ENCODE results near the gene TBCE.
A peak's percentile ranks its signal among the peaks of the same experiment; 100 is the strongest.

The TBCE gene

GRCh38 chr1:235327559-235328270 is 39.5 kb upstream of the TBCE start, which contains the start of gene ARID4B:
ARID4B (minus strand) TSS chr1:235328179; CDS start chr1:235326919, 1,260 bp downstream.
- H4K20me1 ChIP-seq, result peaks cover 46 to 88% (median 65%) of the 10 kb centered on the region in 11 experiments
- peaks cover 28 to 61% (median 51%) of the 10 kb centered on the region in 10 experiments for H3K4me1 ChIP-seq
- H3K9ac ChIP-seq, result peak within 1 kb of the TSS; percentile 94 to 99 (median 98)

DNA sequence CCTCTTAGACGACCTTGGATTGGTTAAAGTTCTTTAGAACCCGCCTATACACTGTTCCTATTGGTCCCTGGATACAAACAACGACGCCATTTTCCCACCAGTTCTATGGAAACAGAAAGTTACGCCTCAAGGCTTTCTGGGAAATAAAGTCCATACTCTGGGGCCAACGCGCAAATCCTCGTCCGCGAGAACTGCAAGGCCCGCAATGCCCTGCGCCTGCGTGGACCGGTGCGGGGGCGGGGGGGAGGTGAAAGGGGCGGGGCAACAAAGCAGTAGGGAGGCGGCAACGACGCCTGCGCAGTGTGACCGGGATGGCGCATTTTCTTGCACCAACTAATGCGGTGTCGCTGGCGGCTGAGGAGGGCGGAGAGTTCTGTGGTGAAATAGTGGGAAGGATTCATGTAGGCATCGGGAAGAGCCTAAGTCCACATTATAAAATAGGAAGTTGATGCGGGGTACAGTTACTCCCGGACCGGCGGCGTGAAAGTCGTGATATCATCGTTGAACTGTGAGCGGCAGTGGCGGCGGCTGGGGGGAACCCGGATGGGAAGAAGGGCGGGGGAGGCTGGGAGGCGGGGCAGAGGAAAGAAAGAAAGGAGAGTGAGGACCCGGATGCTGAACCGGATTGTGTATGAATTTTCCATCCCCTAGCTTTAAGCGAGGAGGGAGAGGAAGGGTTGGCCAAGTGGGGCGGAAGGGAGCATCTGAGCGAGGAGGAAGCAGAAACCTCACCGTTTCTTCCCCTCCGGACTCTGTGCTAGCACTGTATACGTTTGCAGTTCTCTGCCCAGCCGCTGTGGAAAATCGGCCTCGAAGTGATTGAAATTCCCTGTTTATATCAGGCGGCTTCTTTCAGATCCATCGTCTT is 38.7 kb upstream of the TBCE start, which contains the start of gene GGPS1:
GGPS1 (plus strand) TSS at position 300 of the 868 bp plus-strand sequence. CDS start 6,695 bp downstream, outside the sequence.
- no peak for TF ChIP-seq Cebpa-rat (IDR thresholded peaks at IDR 0.05)
- H3K9ac ChIP-seq, result peak within 1 kb of the TSS; percentile 94 to 99 (median 98)
- peak within 1 kb of the TSS; percentile 91 to 98 (median 96) for H3K27ac ChIP-seq
- peak within 1 kb of the TSS; percentile 90 to 100 (median 98) for H3K4me3 ChIP-seq
- peaks cover 38 to 88% (median 61%) of the 10 kb centered on the region in 11 experiments for H4K20me1 ChIP-seq
- no peaks in the 10 kb centered on the region for H3K9me3 ChIP-seq (replicated peaks in 1 of 11)
- no peaks in the 10 kb centered on the region for H3K27me3 ChIP-seq
- H3K4me2 ChIP-seq, result peak within 1 kb of the TSS; percentile 82 to 98 (median 91)
- peaks cover 6 to 39% (median 11%) of the 10 kb centered on the region in 11 experiments; a peak in 16 of 22 replicates for H3K36me3 ChIP-seq
- H3K4me1 ChIP-seq, result peaks cover 28 to 54% (median 48%) of the 10 kb centered on the region in 10 experiments

More at GRCh38 chr1:235327559-235328270, 39.5 kb upstream of the TBCE start, which contains the start of gene ARID4B:
- TF ChIP-seq Cebpa-rat (IDR thresholded peaks at IDR 0.05), result no peak
- Histone ChIP-seq H3K4me2 (peak within 1 kb of the TSS; percentile 82 to 98 (median 91)), H3K9me3 (replicated peaks in 1 of 11) (no peaks in the 10 kb centered on the region), H3K27ac (peak within 1 kb of the TSS; percentile 91 to 98 (median 96)), H3K36me3 (peaks cover 14 to 47% (median 19%) of the 10 kb centered on the region in 11 experiments; a peak in 20 of 22 replicates), H3K4me3 (peak within 1 kb of the TSS; percentile 90 to 100 (median 98)), H3K27me3 (no peaks in the 10 kb centered on the region)

DNA sequence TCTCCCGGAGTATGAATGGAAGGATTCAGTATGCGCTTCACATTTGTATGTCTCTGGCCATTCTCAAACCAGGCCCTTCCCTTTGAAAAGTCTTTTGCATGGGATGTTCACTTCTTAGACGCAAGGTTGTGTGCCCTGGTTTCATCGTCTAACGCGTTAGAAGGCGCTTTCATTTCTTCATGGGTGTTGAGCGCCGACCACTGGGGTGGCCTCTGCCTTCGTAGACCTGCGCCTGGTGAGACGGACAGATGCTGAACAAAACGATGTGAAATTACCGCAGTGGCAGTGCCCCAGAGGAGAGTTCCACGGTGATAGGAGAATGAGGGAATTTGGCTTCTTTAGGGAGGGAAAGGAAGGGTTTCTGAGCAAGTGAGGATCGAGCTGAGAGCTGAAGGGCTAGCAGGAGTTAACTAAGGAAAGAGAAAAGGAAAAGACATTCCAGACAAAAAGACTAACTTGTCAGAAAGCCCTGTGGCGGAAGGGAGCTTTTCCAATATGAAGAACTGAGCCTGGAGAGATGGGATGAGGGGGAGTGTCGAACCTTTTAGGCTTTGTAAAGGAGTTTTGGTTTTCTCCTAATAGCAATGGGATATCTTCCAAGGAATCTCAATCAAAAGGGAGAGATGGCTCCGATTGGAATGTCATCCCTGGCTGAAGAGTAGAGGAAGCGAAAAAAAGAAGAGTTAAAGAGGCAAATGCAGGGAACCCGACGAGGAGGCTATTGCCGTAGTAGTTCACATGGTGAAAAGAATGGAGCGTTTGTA is 37.9 kb upstream of the TBCE start:
- H4K20me1 ChIP-seq, result peaks cover 30 to 83% (median 60%) of the 10 kb centered on the region in 11 experiments
- TF ChIP-seq Cebpa-rat (IDR thresholded peaks at IDR 0.05), result no peak
- peak overlapping the region; percentile 78 to 98 (median 90) for H3K4me2 ChIP-seq
- H3K4me3 ChIP-seq, result peak overlapping the region; percentile 69 to 86 (median 78)
- no peaks in the 10 kb centered on the region for H3K9me3 ChIP-seq (replicated peaks in 1 of 11)
- peaks cover 28 to 49% (median 45%) of the 10 kb centered on the region in 10 experiments for H3K4me1 ChIP-seq
- peak overlapping the region; percentile 85 to 93 (median 89) for H3K9ac ChIP-seq
- peak overlapping the region; percentile 68 to 96 (median 87) for H3K27ac ChIP-seq
- H3K27me3 ChIP-seq, result no peaks in the 10 kb centered on the region
- peaks cover 0 to 32% (median 4%) of the 10 kb centered on the region in 11 experiments; a peak in 12 of 22 replicates for H3K36me3 ChIP-seq

DNA sequence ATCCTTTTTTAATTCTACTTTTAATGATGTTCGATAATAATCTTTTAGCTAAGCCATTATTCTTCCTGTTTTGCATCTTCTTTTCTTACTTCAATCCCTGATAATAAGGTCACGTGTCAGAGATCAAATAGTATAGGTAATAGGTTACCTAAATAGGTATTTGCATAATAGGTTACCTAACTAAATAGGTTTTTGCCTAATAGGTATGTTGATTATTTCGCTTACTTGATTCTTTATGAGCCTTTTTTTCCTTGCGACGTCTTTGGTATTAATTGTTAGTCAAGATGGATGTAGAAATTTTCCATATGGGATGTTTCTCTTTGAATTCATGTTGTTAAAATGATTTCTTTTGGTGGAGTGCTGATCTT is 36.3 kb upstream of the TBCE start:
- peaks cover 17 to 69% (median 49%) of the 10 kb centered on the region in 11 experiments; a peak in 21 of 22 replicates for H4K20me1 ChIP-seq
- peaks cover 9 to 39% (median 14%) of the 10 kb centered on the region in 11 experiments; a peak in 19 of 22 replicates for H3K36me3 ChIP-seq
- H3K4me2 ChIP-seq, result peak overlapping the region; percentile 78 to 98 (median 90)
- H3K27ac ChIP-seq, result peak overlapping the region in 2 of 11 experiments; percentile 79 to 83; a peak in 2 of 22 replicates
- H3K4me1 ChIP-seq, result peaks cover 25 to 36% (median 32%) of the 10 kb centered on the region in 10 experiments
- peak overlapping the region in 6 of 11 experiments; percentile 4 to 93 (median 86); a peak in 9 of 22 replicates for H3K9ac ChIP-seq
- H3K27me3 ChIP-seq, result no peaks in the 10 kb centered on the region
- H3K9me3 ChIP-seq (replicated peaks in 1 of 11), result no peaks in the 10 kb centered on the region
- no peak for TF ChIP-seq Cebpa-rat (IDR thresholded peaks at IDR 0.05)
- H3K4me3 ChIP-seq, result peak overlapping the region in 7 of 10 experiments; percentile 69 to 86 (median 75); a peak in 8 of 20 replicates

- H3K4me3 ChIP-seq, result peak overlapping the region in 2 of 10 experiments; percentile 75 to 77; a peak in 2 of 20 replicates
- no peak overlapping the region for H3K27ac ChIP-seq
- H3K27me3 ChIP-seq, result no peaks in the 10 kb centered on the region
- TF ChIP-seq Cebpa-rat (IDR thresholded peaks at IDR 0.05), result no peak
- H3K36me3 ChIP-seq, result peaks cover 14 to 39% (median 19%) of the 10 kb centered on the region in 11 experiments; a peak in 19 of 22 replicates
- peaks cover 12 to 69% (median 44%) of the 10 kb centered on the region in 11 experiments; a peak in 21 of 22 replicates for H4K20me1 ChIP-seq
- H3K9me3 ChIP-seq (replicated peaks in 1 of 11), result no peaks in the 10 kb centered on the region
- H3K4me2 ChIP-seq, result peak overlapping the region; percentile 78 to 98 (median 90)
- H3K9ac ChIP-seq, result peak overlapping the region in 4 of 11 experiments; percentile 4 to 90 (median 49); a peak in 4 of 22 replicates
- H3K4me1 ChIP-seq, result peaks cover 30 to 38% (median 34%) of the 10 kb centered on the region in 10 experiments
Measured at GRCh38 chr1:235331401-235331800, 35.8 kb upstream of the TBCE start.

- H3K27ac ChIP-seq, result peak overlapping the region in 5 of 11 experiments; percentile 1 to 35 (median 17); a peak in 5 of 22 replicates
Measured at GRCh38 chr1:235336903-235337302, 30.3 kb upstream of the TBCE start.

DNA sequence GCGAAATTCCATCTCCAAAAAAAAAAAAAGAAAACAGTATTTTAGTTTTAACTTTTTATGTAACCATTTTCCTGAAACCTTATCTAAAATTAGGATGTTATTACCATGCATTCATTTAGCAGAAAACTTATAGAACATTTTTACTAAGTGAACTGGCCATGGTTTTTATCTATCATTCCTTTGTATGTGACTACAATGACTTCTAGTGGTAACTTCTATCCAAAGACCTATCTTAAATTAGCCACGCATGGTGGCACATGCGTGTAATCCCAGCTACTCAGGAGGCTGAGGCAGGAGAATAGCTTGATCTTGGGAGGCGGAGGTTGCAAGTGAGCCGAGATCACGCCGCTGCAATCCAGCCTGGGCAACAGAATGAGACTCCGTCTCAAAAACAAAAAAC is 27.5 kb upstream of the TBCE start:
- H3K36me3 ChIP-seq, result peaks cover 55 to 94% (median 81%) of the 10 kb centered on the region in 11 experiments
- no peaks in the 10 kb centered on the region for H3K9me3 ChIP-seq (replicated peaks in 1 of 11)
- no peaks in the 10 kb centered on the region for H3K27me3 ChIP-seq
- no peak overlapping the region for H3K9ac ChIP-seq
- TF ChIP-seq Cebpa-rat (IDR thresholded peaks at IDR 0.05), result no peak
- no peak overlapping the region for H3K4me2 ChIP-seq
- H3K4me3 ChIP-seq, result no peak overlapping the region
- H3K4me1 ChIP-seq, result peaks cover 12 to 18% (median 14%) of the 10 kb centered on the region in 10 experiments
- no peak overlapping the region for H3K27ac ChIP-seq
- peaks cover 0 to 16% (median 2%) of the 10 kb centered on the region in 11 experiments; a peak in 7 of 22 replicates for H4K20me1 ChIP-seq

More at GRCh38 chr1:235336903-235337302, 30.3 kb upstream of the TBCE start:
- Histone ChIP-seq H3K9ac (peak overlapping the region in 5 of 11 experiments; percentile 1 to 23 (median 7); a peak in 2 of 22 replicates), H3K27me3 (no peaks in the 10 kb centered on the region), H3K9me3 (replicated peaks in 1 of 11) (no peaks in the 10 kb centered on the region), H3K4me1 (peaks cover 16 to 26% (median 20%) of the 10 kb centered on the region in 10 experiments), H4K20me1 (peaks cover 0 to 34% (median 10%) of the 10 kb centered on the region in 11 experiments; a peak in 9 of 22 replicates), H3K36me3 (peaks cover 35 to 81% (median 60%) of the 10 kb centered on the region in 11 experiments), H3K4me2 (peak overlapping the region; percentile 7 to 75 (median 41)), H3K4me3 (no peak overlapping the region)
- TF ChIP-seq Cebpa-rat (IDR thresholded peaks at IDR 0.05), result no peak
